GM10847 (cell line): ENCODE data around the gene CATSPER4.

Experiments
- POLR2A ChIP-seq: IDR thresholded peaks from 2 replicates; pipeline ENCODE4 v1.6.1; 2011; ENCODE audit not compliant: insufficient read length; ENCODE audit errors: extremely low read depth

The CATSPER4 gene

GRCh38 chr1:26190373-26190987 is at the start of gene CATSPER4:
TSS of gene CATSPER4 (plus strand) at chr1:26190602. CDS start at chr1:26190628, 26 bp downstream.
- no peak for TF ChIP-seq POLR2A

GRCh38 chr1:26142159-26142558 is 48.2 kb upstream of the CATSPER4 start:
- TF ChIP-seq POLR2A: no peak

GRCh38 chr1:26145041-26145959 is 45.1 kb upstream of the CATSPER4 start:
- TF ChIP-seq POLR2A: no peak

GRCh38 chr1:26145960-26146294 is 44.5 kb upstream of the CATSPER4 start:
- TF ChIP-seq POLR2A: no peak

GRCh38 chr1:26148887-26149286 is 41.5 kb upstream of the CATSPER4 start:
- no peak for TF ChIP-seq POLR2A

GRCh38 chr1:26153966-26154532 is 36.4 kb upstream of the CATSPER4 start:
- no peak for TF ChIP-seq POLR2A

GRCh38 chr1:26154750-26155149 is 35.7 kb upstream of the CATSPER4 start:
- no peak for TF ChIP-seq POLR2A

GRCh38 chr1:26155370-26156284 is 34.8 kb upstream of the CATSPER4 start:
- no peak for TF ChIP-seq POLR2A

GRCh38 chr1:26156285-26157038 is 33.9 kb upstream of the CATSPER4 start:
- no peak for TF ChIP-seq POLR2A

GRCh38 chr1:26158271-26158907 is 32.0 kb upstream of the CATSPER4 start:
- TF ChIP-seq POLR2A: no peak

- no peak for TF ChIP-seq POLR2A
Observed at GRCh38 chr1:26158908-26159742, 31.3 kb upstream of the CATSPER4 start, which contains the start of gene FAM110D. TSS of gene FAM110D (plus strand) at chr1:26159079. CDS start at chr1:26161292, 2,213 bp downstream.

- TF ChIP-seq POLR2A: no peak
Observed at GRCh38 chr1:26159743-26160039, 30.7 kb upstream of the CATSPER4 start.
